ENCODE data around the gene LRRC43. TPM values are rescaled to one million over a fixed set of nuclear protein-coding genes. Genes with fewer than 3 reads are reported as not detected.
"Not testable (repeated sequence)": the region's sequence is repeated elsewhere in the genome, so short reads cannot be mapped to it uniquely, and the experiment has no call there.

LRRC43 gene
- polyA plus RNA-seq, 2 of the 4 experiments (the other 2 are of a cell fraction), result 0.09 to 0.14 TPM

DNA sequence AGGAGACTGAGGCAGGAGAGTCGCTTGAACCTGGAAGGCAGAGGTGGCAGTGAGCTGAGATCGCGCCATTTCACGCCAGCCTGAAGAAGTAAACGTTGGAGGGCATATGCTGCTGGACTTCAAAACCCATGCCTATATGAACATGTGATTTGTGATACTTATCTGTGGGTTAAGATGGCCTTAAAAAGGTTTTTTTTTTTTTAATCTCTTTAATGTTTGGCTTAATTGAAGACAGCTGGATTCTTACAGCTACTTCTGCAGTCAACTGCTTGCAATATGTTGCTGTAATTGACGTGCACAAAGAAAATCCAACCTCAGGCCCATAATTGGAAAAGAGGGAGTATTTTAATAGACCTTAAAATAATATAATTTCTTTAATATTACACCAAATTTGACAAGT lies 19.1 kb downstream of the LRRC43 start:
- ChIA-PET POLR2A (no interaction called here), CTCF (interaction anchor here (1.8 to 2.2 kb wide), 2 partner anchors 10 kb away, joined by 5 to 12 read pairs; no protein-coding TSS in a partner anchor)
- FAIRE-seq, result no peak
- WGBS (ENCODE audit: missing lambda C conversion rate), result 91% methylated on average over 6 of the region's 6 CpGs
- no peak overlapping the region for H3K4me3 ChIP-seq
- H3K27ac ChIP-seq, result no peak overlapping the region
- H3K4me1 ChIP-seq, result peaks cover 5% of the 10 kb centered on the region; the same call in 1 of the 3 replicates
- H3K4me2 ChIP-seq, result no peak overlapping the region
- H3K9me3 ChIP-seq, result no peaks in the 10 kb centered on the region
- DNase-seq (ENCODE audit: low read depth in 1 of 2, low spot score in 1 of 2), result no peak
- TF ChIP-seq RNF2 (IDR thresholded peaks at IDR 0.05; ENCODE audit: borderline replicate concordance, low read depth) (no peak), BHLHE40 (IDR thresholded peaks at IDR 0.05; ENCODE audit: low read depth, low read length) (no peak), TFCP2L1 (CRISPR knock-in tag; IDR thresholded peaks at IDR 0.05) (no peak), HEYL (CRISPR knock-in tag; IDR thresholded peaks at IDR 0.05) (no peak), CBX2 (IDR thresholded peaks at IDR 0.05; ENCODE audit: borderline replicate concordance, low read depth) (no peak), HOXA7 (CRISPR knock-in tag; IDR thresholded peaks at IDR 0.05) (no peak), ZC3H11A (IDR thresholded peaks at IDR 0.05) (no peak), HDAC2 (IDR thresholded peaks at IDR 0.05) (no peak), POLR2AphosphoS2 (conservative IDR thresholded peaks at IDR 0.05; ENCODE audit: low read length) (no peak), JUN (IDR thresholded peaks at IDR 0.05) (no peak), MAZ (IDR thresholded peaks at IDR 0.05; ENCODE audit: borderline replicate concordance, low read depth, low read length) (no peak), RCOR1 (IDR thresholded peaks at IDR 0.05; ENCODE audit: low read depth, low read length) (no peak), NFE2L2 (conservative IDR thresholded peaks at IDR 0.05; ENCODE audit: low read length) (no peak)
- TF ChIP-seq, protein P1, sequence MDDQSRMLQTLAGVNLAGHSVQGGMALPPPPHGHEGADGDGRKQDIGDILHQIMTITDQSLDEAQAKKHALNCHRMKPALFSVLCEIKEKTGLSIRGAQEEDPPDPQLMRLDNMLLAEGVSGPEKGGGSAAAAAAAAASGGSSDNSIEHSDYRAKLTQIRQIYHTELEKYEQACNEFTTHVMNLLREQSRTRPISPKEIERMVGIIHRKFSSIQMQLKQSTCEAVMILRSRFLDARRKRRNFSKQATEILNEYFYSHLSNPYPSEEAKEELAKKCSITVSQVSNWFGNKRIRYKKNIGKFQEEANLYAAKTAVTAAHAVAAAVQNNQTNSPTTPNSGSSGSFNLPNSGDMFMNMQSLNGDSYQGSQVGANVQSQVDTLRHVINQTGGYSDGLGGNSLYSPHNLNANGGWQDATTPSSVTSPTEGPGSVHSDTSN (IDR thresholded peaks at IDR 0.05), result no peak
- TF ChIP-seq, protein P2, sequence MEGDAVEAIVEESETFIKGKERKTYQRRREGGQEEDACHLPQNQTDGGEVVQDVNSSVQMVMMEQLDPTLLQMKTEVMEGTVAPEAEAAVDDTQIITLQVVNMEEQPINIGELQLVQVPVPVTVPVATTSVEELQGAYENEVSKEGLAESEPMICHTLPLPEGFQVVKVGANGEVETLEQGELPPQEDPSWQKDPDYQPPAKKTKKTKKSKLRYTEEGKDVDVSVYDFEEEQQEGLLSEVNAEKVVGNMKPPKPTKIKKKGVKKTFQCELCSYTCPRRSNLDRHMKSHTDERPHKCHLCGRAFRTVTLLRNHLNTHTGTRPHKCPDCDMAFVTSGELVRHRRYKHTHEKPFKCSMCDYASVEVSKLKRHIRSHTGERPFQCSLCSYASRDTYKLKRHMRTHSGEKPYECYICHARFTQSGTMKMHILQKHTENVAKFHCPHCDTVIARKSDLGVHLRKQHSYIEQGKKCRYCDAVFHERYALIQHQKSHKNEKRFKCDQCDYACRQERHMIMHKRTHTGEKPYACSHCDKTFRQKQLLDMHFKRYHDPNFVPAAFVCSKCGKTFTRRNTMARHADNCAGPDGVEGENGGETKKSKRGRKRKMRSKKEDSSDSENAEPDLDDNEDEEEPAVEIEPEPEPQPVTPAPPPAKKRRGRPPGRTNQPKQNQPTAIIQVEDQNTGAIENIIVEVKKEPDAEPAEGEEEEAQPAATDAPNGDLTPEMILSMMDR (IDR thresholded peaks at IDR 0.05), result no peak
- TF ChIP-seq, protein P3, sequence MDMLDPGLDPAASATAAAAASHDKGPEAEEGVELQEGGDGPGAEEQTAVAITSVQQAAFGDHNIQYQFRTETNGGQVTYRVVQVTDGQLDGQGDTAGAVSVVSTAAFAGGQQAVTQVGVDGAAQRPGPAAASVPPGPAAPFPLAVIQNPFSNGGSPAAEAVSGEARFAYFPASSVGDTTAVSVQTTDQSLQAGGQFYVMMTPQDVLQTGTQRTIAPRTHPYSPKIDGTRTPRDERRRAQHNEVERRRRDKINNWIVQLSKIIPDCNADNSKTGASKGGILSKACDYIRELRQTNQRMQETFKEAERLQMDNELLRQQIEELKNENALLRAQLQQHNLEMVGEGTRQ (IDR thresholded peaks at IDR 0.05), result no peak
- TF ChIP-seq, protein P4, sequence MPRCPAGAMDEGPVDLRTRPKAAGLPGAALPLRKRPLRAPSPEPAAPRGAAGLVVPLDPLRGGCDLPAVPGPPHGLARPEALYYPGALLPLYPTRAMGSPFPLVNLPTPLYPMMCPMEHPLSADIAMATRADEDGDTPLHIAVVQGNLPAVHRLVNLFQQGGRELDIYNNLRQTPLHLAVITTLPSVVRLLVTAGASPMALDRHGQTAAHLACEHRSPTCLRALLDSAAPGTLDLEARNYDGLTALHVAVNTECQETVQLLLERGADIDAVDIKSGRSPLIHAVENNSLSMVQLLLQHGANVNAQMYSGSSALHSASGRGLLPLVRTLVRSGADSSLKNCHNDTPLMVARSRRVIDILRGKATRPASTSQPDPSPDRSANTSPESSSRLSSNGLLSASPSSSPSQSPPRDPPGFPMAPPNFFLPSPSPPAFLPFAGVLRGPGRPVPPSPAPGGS (IDR thresholded peaks at IDR 0.05), result no peak
- no peak for ATAC-seq

DNA sequence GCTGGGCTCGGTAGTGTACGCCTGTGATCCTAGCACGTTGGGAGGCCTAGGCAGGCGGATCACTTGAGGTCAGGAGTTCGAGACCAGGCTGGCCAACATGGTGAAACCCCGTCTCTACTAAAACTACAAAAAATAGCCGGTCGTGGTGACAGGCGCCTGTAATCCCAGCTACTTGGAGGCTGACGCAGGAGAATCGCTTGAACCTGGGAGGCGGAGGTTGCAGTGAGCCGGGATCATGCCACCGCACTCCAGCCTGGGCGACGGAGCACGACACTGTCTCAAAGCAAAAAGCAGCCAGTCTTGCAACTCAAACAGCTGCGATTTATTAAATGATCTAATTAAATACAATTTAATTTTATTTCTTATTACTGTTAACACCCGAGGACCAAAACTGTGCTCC lies 19.9 kb downstream of the LRRC43 start:
- H3K4me3 ChIP-seq, result peak overlapping the region; percentile 59
- ChIA-PET CTCF (interaction anchor here (1.0 to 1.3 kb wide), 3 partner anchors 72 to 148 kb away, joined by 3 to 7 read pairs (median 4); no protein-coding TSS in a partner anchor), POLR2A (interaction anchor here (1.3 kb wide), 1 partner anchor 9 kb away, joined by 4 read pairs; no protein-coding TSS in a partner anchor)
- not testable (repeated sequence) for DNase-seq (ENCODE audit: low read depth in 1 of 2, low spot score in 1 of 2); H3K9me3 ChIP-seq; FAIRE-seq; H3K4me1 ChIP-seq; ATAC-seq
- WGBS (ENCODE audit: missing lambda C conversion rate), result 67% methylated on average over 19 of the region's 19 CpGs
- peak overlapping the region; percentile 99 for H3K4me2 ChIP-seq
- H3K27ac ChIP-seq, result peak overlapping the region; percentile 76 to 93
